Activated CD8-positive, alpha-beta T cell treated with anti-CD3 and anti-CD28 coated beads, Interleukin-2, amount 10 ng/mL, durations not matched to agents 7 days and 5 days (primary cell): ENCODE measurements around the gene MYO5A. TPM values are rescaled to one million over a fixed set of nuclear protein-coding genes. Genes with fewer than 3 reads are reported as not detected.
A peak's percentile ranks its signal among the peaks of the same experiment; 100 is the strongest.
"Not testable (repeated sequence)": the region's sequence is repeated elsewhere in the genome, so short reads cannot be mapped to it uniquely, and the experiment has no call there.

ENCODE experiments used
- ATAC-seq: fragments of 150-1000 bp; cut with Tn5 transposase; one replicate; pipeline ENCODE4 v1.10.0; 2021; ENCODE audit warnings: moderate library complexity
- CTCF ChIA-PET: fragments of 350-600 bp; sonication (Branson Sonifier 250); formaldehyde crosslinking; loops from one replicate; lab custom pipeline; 2021; ENCODE audit warnings: antibody characterized with exemption; lab: Charles Lee
- POLR2A ChIA-PET: fragments of 350-600 bp; sonication (Branson Sonifier 250); formaldehyde crosslinking; loops from one replicate; lab custom pipeline; 2021; ENCODE audit warnings: antibody characterized with exemption; lab: Charles Lee
- DNase-seq: peaks from one replicate; pipeline ENCODE4 v3.0.0-alpha.2; 2020
- H3K27ac Mint-ChIP-seq: one replicate; pipeline ENCODE4 v1.8.0; 2021; ENCODE audit warnings: mild to moderate bottlenecking, mixed read lengths
- H3K27me3 Mint-ChIP-seq: one replicate; pipeline ENCODE4 v1.8.0; 2021; ENCODE audit warnings: low read depth, mixed read lengths
- H3K36me3 Mint-ChIP-seq: one replicate; pipeline ENCODE4 v1.8.0; 2021; ENCODE audit warnings: low read depth, mixed read lengths
- H3K4me1 Mint-ChIP-seq: one replicate; pipeline ENCODE4 v1.8.0; 2021; ENCODE audit warnings: low read depth, mixed read lengths
- H3K4me3 Mint-ChIP-seq: one replicate; pipeline ENCODE4 v1.8.0; 2021; ENCODE audit warnings: mild to moderate bottlenecking, mixed read lengths
- H3K9me3 Mint-ChIP-seq: one replicate; pipeline ENCODE4 v1.8.0; 2022; ENCODE audit warnings: mixed read lengths; ENCODE audit not compliant: insufficient read depth
- total RNA-seq, 2 experiments: library from RNA; stranded (reverse); gene quantifications; one replicate each; pipeline ENCODE4 v1.2.3, GENCODE V29; 2021

The MYO5A gene
- 10 to 100 TPM; 34.8 to 37.4 TPM for total RNA-seq

- Mint-ChIP-seq H3K9me3 (no peaks in the 10 kb centered on the region), H3K27ac (peak within 1 kb of the TSS; percentile 87), H3K4me1 (peaks cover 36% of the 10 kb centered on the region), H3K4me3 (peak within 1 kb of the TSS; percentile 95), H3K27me3 (peaks cover 25% of the 10 kb centered on the region), H3K36me3 (peaks cover 8% of the 10 kb centered on the region)
- peak; percentile 92 for ATAC-seq
- POLR2A ChIA-PET: interaction anchor here (0.6 to 2.1 kb wide), 8 partner anchors 9 to 124 kb away, joined by 3 to 5 read pairs (median 3); partner anchors contain the start of gene ARPP19
- CTCF ChIA-PET: interaction anchor here (0.6 to 2.5 kb wide), 11 partner anchors 21 to 272 kb away, joined by 3 to 12 read pairs (median 4); no protein-coding TSS in a partner anchor
- DNase-seq: peak; percentile 85
These were observed at the start of gene MYO5A for GRCh38 chr15:52528564-52529340. TSS of gene MYO5A (minus strand) at chr15:52528880. CDS start at chr15:52528806, 74 bp downstream.

- H3K27ac Mint-ChIP-seq: no peak overlapping the region
- ATAC-seq (no peak), DNase-seq (no peak)
- H3K4me3 Mint-ChIP-seq: no peak overlapping the region
- ChIA-PET POLR2A (no interaction called here), CTCF (no interaction called here)
- H3K27me3 Mint-ChIP-seq: peaks cover 3% of the 10 kb centered on the region
- no peaks in the 10 kb centered on the region for H3K36me3 Mint-ChIP-seq
- H3K4me1 Mint-ChIP-seq: no peaks in the 10 kb centered on the region
- H3K9me3 Mint-ChIP-seq: no peaks in the 10 kb centered on the region
These were observed 48.0 kb upstream of the MYO5A start for GRCh38 chr15:52576692-52577091.

- DNase-seq, H3K4me3 Mint-ChIP-seq, H3K4me1 Mint-ChIP-seq, H3K27ac Mint-ChIP-seq, H3K36me3 Mint-ChIP-seq, H3K27me3 Mint-ChIP-seq, ATAC-seq, H3K9me3 Mint-ChIP-seq, POLR2A ChIA-PET: not testable (repeated sequence)
- CTCF ChIA-PET: interaction anchor here (0.6 kb wide), 1 partner anchor 621 kb away, joined by 4 read pairs; no protein-coding TSS in a partner anchor
These were observed 46.9 kb upstream of the MYO5A start for GRCh38 chr15:52575573-52575972.

- Mint-ChIP-seq H3K4me3 (no peak overlapping the region), H3K36me3 (no peaks in the 10 kb centered on the region), H3K4me1 (no peaks in the 10 kb centered on the region), H3K27ac (no peak overlapping the region), H3K9me3 (no peaks in the 10 kb centered on the region), H3K27me3 (peaks cover 3% of the 10 kb centered on the region)
- POLR2A ChIA-PET: no interaction called here
- CTCF ChIA-PET: no interaction called here
- ATAC-seq (no peak), DNase-seq (no peak)
These were observed 46.4 kb upstream of the MYO5A start for GRCh38 chr15:52575072-52575471.

- ATAC-seq, H3K4me3 Mint-ChIP-seq, H3K9me3 Mint-ChIP-seq, H3K27me3 Mint-ChIP-seq, H3K36me3 Mint-ChIP-seq, DNase-seq, CTCF ChIA-PET, H3K4me1 Mint-ChIP-seq, H3K27ac Mint-ChIP-seq, POLR2A ChIA-PET: not testable (repeated sequence)
These were observed 45.9 kb upstream of the MYO5A start for GRCh38 chr15:52574623-52575022.

- ChIA-PET CTCF (interaction anchor here (1.0 to 1.3 kb wide), 3 partner anchors 8 to 109 kb away, joined by 3 to 4 read pairs (median 3); no protein-coding TSS in a partner anchor), POLR2A (interaction anchor here (0.9 to 1.4 kb wide), 6 partner anchors 9 to 309 kb away, joined by 3 to 6 read pairs (median 4); partner anchors contain the start of gene MYO5A)
- peak; percentile 85 for ATAC-seq
- peaks cover 25% of the 10 kb centered on the region for H3K36me3 Mint-ChIP-seq
- peak within 1 kb of the TSS; percentile 95 for H3K4me3 Mint-ChIP-seq
- H3K27ac Mint-ChIP-seq: peak within 1 kb of the TSS; percentile 99
- DNase-seq: peak; percentile 89
- peaks cover 30% of the 10 kb centered on the region for H3K4me1 Mint-ChIP-seq
- no peaks in the 10 kb centered on the region for H3K27me3 Mint-ChIP-seq
- no peaks in the 10 kb centered on the region for H3K9me3 Mint-ChIP-seq
These were observed 40.2 kb upstream of the MYO5A start, which contains the start of gene ARPP19 for GRCh38 chr15:52568601-52569585. TSS of gene ARPP19 (minus strand) at chr15:52569030. CDS start at chr15:52568892, 138 bp downstream.

- DNase-seq (peak; percentile 44), ATAC-seq (peak; percentile 24)
- Mint-ChIP-seq H3K4me3 (peak overlapping the region; percentile 95), H3K36me3 (peaks cover 31% of the 10 kb centered on the region), H3K27ac (peak overlapping the region; percentile 99), H3K27me3 (no peaks in the 10 kb centered on the region), H3K4me1 (peaks cover 38% of the 10 kb centered on the region), H3K9me3 (no peaks in the 10 kb centered on the region)
- ChIA-PET CTCF (no interaction called here), POLR2A (interaction anchor here (0.9 to 1.3 kb wide), 2 partner anchors 8 to 39 kb away, joined by 3 read pairs; partner anchors contain the start of gene MYO5A)
These were observed 39.4 kb upstream of the MYO5A start for GRCh38 chr15:52567871-52568600.

- POLR2A ChIA-PET: no interaction called here
These were observed 38.2 kb upstream of the MYO5A start for GRCh38 chr15:52566889-52567288.

GRCh38 chr15:52565417-52566358, 37.0 kb upstream of the MYO5A start:
- H3K27me3 Mint-ChIP-seq, H3K4me3 Mint-ChIP-seq, POLR2A ChIA-PET, DNase-seq, H3K9me3 Mint-ChIP-seq, ATAC-seq: not testable (repeated sequence)
- Mint-ChIP-seq H3K4me1 (peaks cover 53% of the 10 kb centered on the region), H3K36me3 (peaks cover 34% of the 10 kb centered on the region), H3K27ac (peak overlapping the region; percentile 46)
- CTCF ChIA-PET: interaction anchor here (1.0 to 1.5 kb wide), 6 partner anchors 8 to 309 kb away, joined by 3 to 5 read pairs (median 3); no protein-coding TSS in a partner anchor

More at GRCh38 chr15:52566889-52567288, 38.2 kb upstream of the MYO5A start:
- DNase-seq (no peak), ATAC-seq (no peak)
- H3K4me1 Mint-ChIP-seq: peaks cover 47% of the 10 kb centered on the region
- peak overlapping the region; percentile 95 for H3K4me3 Mint-ChIP-seq
- H3K27me3 Mint-ChIP-seq: no peaks in the 10 kb centered on the region
- H3K36me3 Mint-ChIP-seq: peaks cover 34% of the 10 kb centered on the region
- CTCF ChIA-PET: interaction anchor here (1.1 to 1.2 kb wide), 2 partner anchors 8 to 110 kb away, joined by 5 to 6 read pairs; no protein-coding TSS in a partner anchor
- no peaks in the 10 kb centered on the region for H3K9me3 Mint-ChIP-seq
- H3K27ac Mint-ChIP-seq: peak overlapping the region; percentile 25

GRCh38 chr15:52563501-52564060, 34.9 kb upstream of the MYO5A start:
- CTCF ChIA-PET: interaction anchor here (1.3 to 1.6 kb wide), 3 partner anchors 10 to 307 kb away, joined by 3 to 5 read pairs (median 4); no protein-coding TSS in a partner anchor
- peaks cover 66% of the 10 kb centered on the region for H3K4me1 Mint-ChIP-seq

More at GRCh38 chr15:52563501-52564060, 34.9 kb upstream of the MYO5A start:
- Mint-ChIP-seq H3K4me3 (no peak overlapping the region), H3K27me3 (no peaks in the 10 kb centered on the region), H3K9me3 (no peaks in the 10 kb centered on the region), H3K36me3 (peaks cover 50% of the 10 kb centered on the region), H3K27ac (no peak overlapping the region)
- DNase-seq: no peak
- POLR2A ChIA-PET: no interaction called here
- ATAC-seq: no peak
